Lung microvascular endothelial cell (primary cell): Measurements from ENCODE around the gene TGM2. TPM values are rescaled to one million over a fixed set of nuclear protein-coding genes. Genes with fewer than 3 reads are reported as not detected.

Experiments
- DNase-seq, 2 donors: peaks; one replicate each; pipeline versions ENCODE4 v3.0.0 to v3.0.0-alpha.2; 2010; ENCODE audit warnings: low read depth in 2 of 2
- total RNA-seq: library from RNA; depleted of rRNA; stranded (reverse); fragments of >200 nt; gene quantifications from 2 replicates; pipeline ENCODE4 v1.2.1, GENCODE V29; 2014

Gene TGM2
- total RNA-seq, 1 donor from 2014 or later: 273 TPM

DNA sequence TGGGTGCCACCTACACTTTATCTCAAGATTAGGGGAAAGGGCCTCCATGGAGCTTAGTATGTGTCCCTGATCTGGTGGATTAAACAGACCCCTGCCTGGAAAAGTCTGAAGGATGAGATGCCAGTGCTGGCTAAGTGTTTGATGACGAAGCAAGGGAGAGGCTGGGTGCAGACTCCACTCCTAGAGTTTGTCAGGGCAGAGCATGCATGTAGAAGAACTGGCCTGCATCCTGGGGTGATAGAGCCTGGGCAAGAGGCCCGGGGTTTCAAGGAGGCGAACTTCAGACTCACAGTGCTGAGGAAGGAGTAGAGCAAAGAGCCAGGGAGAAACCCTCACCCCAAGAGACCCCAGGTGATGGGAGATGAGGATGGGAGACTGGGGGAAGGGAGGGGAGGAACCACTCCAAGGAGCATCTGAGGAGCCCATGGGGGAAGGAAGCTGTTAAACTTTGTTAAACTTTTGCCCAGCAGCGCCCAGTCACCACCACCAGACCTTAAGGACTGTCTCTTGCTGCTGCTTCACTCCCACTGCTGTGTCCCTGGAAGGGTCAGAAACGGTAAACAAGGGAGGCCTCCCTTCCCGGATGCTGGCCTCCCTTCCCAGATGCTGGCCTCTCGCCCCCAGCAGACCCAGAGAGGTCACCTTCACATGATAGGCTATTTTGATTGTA is 69.9 kb downstream of the TGM2 start:
- no peak for DNase-seq

DNA sequence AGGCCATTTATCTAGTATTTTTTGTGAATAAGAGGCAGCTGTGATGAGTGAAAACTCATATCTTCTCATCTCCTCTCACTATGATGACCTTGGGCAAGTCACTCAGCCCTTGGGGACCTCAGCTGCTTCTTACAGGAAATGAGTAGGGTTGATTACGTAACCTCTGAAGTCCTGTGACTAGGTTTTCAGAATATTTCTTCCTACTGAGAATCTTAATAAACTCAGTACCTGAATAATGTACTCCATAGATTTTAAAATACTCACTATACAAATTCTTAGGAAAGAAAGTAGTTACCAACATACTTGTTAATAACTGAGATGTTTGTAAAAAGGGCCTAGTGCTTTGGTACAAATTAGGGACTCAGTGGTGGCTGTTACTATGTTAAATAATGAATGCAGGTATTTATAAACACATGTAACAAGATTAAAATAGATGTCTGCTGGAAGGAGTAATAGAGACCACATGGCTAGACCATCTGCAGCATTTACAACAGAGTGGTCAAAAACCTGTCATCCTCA is 70.6 kb downstream of the TGM2 start:
- DNase-seq: peak in 1 of 2 donors; percentile 88

DNA sequence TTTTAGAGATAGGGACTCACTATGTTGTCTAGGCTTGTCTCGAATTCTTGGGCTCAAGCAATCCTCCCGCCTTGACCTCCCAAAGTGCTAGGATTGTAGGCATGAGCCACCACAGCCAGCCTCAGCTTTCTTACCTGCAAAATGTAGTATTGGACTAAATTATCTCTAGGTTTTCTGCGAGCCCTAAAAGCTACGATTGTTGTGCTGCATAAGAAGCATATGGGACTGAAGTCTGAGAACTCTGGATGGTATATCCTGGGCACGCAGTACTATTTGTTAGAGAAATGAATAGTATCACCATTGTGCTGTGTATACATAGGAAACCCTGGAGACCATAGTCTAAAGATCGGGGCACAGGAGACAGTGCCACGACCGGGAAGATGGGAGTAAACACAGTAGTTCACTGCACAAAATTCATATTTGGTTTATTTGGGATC is 71.4 kb downstream of the TGM2 start:
- no peak for DNase-seq

DNA sequence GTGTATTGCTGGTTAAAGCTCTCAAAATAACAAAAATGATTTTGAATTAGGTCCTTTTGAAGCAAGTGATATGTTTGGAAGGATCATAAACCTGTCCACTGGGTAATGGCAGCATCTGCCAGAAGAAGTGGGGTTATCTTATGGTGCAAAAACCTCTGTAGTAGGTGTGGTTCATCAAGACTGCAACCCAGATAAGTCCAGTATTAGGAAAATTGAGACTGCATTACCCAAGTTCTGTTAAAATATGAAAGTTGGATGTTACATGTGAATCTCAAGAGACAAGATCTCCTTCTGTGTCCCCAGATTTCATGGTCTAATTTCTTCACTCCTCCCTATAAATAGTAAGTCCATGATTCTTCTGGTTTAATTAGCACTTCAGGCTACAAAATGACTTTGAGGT is 72.2 kb downstream of the TGM2 start:
- no peak for DNase-seq

DNA sequence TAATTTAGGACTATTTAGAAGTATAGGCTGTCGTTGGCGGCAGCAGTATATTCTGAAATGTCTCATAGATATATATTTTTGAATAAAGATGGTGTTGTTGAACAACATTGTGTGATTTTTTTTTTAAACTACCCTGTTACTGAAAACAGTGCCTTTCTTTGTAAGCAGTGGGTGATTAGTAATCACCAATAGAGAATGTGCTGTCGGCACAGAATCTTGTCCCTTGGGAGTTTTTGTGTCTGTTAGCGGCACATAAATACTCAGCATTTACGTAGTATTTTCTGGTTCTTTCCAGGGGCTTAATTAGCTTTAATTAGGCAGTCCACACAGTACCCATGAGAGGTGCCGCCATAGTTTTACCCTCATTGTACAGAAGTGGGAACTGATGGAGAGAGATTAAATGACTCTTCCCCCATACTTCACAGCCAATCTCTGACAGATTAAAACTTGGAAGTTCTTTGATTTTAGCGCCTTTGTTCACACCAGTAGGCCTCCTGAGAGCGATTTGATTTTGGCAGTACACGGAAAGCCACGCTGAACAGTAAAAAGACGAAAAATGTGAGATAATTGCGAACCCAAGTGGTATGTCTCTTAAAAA is 72.7 kb downstream of the TGM2 start:
- no peak for DNase-seq

DNA sequence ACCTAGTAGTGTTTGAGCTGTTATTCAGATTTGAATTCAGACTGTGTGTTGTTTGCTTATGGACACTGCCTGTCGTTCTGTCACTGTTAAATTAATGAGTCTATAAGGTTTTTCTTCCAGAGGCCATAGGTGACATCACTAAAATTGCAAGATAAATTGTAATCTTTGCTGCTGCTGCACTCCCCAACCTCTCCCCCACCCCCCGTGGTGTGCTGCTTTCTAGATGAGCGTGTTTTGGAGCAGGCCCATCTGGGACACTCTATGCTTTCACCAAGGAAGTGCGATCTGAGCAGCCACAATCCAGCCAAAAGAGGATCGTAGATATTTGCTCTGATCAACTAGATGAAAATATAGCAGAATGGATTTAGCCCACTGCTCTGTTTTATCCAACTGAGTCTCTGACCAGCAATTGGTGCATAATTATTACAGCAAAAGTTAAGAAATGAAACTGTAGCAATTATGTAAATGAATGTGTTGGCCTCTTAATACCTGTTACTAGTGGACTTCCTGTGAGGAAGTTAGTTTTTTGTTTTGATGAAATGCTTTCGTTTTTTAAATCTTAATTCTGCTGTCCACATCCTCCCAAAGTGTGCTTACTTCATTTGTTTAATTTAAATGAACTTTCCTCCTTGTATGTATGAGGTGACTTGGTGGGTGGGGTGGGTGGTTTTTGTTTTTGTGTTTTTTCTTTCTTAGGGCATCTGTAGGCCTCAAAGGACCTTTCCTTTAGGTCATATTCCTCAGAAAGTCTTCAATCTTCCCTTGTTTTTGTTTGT is 73.4 kb downstream of the TGM2 start:
- DNase-seq: peak in 1 of 2 donors; percentile 23

DNA sequence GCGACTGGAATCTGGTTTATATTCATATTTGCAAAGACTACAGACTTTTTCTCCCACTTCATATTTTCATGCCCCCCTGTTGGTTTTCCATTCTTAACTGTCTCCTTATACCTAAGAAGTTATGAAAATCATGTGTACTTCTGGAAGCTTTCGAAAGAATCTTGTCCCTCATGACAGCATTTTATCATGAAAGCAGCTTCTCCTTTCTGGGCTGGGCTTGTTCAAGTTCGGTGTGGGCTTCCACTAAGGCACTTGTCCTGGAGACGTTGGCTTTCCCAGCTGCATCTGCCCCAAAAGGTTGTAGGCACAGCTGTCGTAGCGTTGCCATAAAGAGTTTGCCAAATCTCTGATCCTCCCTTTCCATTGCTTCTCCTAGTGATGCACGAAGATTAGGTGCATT is 75.0 kb downstream of the TGM2 start:
- DNase-seq: no peak

DNA sequence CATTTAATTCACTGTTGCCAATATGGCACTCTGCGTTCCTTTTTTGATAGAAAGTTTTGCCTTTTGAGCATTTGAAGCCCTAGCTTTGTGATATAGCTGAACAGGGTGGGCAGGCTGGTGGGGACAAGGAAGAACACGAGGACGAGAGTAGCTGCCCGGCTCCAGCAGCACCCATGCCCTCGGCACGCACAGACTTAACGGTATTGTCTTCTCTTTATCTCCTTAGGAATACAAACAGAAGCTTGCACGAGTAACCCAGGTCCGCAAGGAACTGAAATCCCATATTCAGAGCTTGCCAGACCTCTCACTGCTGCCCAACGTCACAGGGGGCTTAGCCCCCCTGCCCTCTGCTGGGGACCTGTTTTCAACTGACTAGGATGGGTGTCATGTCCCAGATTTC is 75.6 kb downstream of the TGM2 start:
- DNase-seq: no peak

DNA sequence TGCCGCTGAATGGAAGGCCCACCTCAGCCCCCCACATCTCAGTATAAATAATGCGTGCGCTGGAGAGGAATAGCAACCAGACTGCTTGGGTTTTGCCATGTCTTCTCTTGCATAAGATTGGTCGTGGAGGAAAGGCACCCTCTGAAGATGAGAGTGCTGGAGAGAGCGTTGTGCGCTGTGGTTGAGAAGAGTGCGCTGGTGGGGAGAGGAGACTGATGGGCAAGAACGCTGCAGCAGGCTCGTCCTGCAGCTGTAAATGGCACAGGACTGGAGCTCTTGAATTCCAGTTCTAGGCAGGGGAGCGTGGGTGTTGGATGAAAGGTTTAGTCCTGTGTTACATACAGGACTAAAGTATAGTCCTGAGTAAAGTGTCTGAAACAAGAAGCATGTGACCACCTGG is 80.0 kb downstream of the TGM2 start:
- DNase-seq: no peak

DNA sequence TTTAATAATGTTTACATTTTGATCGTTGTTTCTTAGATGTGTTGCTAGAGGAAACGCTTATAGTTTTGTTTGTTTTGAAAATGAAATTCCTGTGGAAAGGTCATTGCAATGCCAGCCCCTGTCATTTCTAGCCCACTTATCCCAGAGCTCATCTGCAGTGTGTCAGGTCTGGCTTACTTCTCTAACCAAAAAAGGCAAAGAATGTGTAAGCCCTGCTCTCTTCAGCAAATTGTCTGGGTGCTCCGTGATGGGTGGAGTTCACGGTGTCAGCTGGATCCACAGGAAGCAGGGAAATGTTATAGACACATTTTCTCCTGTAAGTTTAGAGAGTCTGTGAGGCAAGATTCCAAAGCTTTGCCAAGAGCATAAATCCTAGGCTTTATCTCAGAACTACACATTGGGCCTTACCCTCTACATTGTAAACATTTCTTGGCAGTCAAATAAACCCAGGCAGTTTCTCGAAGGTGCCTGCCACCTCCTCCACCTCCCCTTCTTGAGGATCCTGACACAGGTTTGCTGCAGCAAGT is 80.6 kb downstream of the TGM2 start:
- DNase-seq: peak; percentile 67 to 77

DNA sequence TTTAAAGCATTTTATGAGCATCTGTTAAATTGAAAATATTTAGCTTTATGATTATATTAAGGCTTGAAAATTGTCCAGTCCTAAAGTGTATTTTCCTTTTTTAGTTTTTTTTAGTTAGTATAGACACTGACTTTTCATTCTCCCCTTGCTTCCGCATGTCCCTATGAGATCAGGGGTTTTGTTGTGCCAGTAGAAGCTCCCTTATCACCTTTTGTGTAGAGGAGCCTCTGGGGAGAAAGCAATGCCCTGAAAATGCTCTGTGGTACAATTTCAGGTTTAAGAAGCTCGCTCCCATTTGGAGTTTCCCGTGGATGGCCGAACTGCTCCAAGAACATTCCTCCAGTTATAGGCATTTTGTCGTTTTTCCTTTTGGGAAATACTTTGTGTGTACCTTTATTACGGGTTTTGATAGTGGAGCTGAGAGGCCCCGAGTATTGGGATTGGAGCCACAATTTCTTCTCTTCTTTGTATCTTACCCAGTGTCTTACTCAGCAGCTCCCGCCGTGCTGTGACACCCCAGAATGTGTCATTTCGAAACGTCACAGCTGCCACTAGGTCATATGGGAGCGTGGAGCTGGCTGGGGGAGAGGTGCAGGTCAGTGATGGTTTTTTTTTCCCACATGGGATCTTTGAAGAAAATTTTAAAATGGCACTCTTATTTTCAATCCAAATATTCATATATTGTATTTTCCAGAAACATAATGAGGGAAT is 81.6 kb downstream of the TGM2 start:
- DNase-seq: peak in 1 of 2 donors; percentile 36

DNA sequence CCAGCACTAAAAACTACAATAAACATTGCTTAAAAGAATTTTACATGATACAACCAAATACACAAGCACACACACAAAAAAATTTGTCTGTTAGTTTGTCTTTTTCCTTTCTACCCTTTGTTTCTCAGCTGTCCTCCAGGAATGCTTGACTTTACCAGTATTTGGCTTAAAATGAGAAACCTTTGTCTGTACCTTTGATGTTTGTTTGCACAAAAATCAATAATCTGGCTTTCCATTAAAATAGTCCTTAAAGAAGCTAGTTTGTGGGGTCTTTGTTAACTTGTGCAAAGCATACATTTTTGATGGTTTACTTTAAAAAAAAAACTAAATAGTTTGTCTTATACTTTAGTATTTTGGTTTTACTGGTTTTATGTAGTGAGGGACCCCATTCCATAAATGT is 82.2 kb downstream of the TGM2 start:
- DNase-seq: no peak

DNA sequence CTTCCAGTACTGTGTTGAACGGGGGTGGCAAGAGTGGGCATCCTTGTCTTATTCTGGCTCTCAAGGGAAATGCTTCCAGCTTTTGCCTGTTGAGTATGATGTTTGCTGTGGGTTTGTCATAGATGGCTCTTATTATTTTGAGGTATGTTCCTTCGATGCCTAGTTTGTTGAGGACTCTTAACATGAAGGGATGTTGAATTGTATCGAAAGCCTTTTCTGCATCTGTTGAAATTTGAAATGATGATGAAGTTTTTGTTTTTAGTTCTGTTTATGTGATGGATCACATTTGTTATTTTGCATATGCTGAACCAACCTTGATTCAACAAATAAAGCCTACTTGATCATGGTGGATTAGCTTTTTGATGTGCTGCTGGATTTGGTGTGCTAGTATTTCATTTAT is 83.5 kb downstream of the TGM2 start:
- DNase-seq: no peak

DNA sequence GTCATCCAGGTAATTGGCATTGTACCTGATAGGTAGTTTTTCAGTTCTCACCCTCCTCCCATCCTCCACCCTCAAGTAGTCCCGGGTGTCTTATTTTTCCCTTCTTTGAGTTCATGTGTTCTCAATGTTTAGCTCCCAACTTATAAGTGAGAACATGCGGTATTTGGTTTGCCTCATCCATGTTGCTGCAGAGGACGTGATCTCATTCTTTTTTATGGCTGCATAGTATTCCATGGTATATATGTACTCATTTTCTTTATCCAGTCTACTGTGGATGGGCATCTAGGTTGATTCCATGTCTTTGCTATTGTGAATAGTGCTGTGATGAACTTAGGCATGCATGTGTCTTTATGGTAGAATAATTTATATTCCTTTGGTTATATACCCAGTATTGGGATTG is 85.7 kb downstream of the TGM2 start:
- no peak for DNase-seq

DNA sequence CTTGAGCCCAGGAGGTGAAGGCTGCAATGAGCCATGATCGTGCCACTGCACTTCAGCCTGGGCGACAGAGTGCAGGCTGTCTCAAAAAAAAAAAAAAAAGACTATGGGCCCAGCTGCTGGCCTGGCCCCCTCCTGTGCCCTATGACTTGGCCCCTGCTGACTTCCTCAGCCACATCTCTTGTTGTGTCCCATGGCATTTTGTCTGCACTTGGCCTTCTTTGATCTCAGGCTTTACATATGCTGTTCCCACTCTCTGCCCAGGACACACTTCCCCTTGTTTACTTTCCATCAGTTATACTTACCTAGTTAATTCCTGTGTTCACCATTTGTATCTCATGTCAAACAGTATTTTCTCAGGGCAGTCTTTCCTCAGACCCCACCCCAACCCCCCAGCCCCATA is 87.0 kb downstream of the TGM2 start:
- DNase-seq: no peak

Other genes starting within 250 kb of the TGM2 start
- gene TTI1, start 131.8 kb downstream of the TGM2 start, total RNA-seq: 12.0 and 14.7 TPM in 2 replicates
- gene RPRD1B, start 131.5 kb downstream of the TGM2 start, total RNA-seq: 10.0 and 17.5 TPM in 2 replicates
- under 0.01 TPM in 1 of 2 replicates, not detected in the other for gene KIAA1755, start 95.5 kb upstream of the TGM2 start, total RNA-seq
- gene BPI, start 138.9 kb upstream of the TGM2 start, total RNA-seq: not detected in 2 replicates
- gene LBP, start 181.2 kb upstream of the TGM2 start, total RNA-seq: under 0.01 TPM in 2 replicates